H1 (cell line): Measurements from ENCODE around the gene PTDSS2. TPM values are rescaled to one million over a fixed set of nuclear protein-coding genes. Genes with fewer than 3 reads are reported as not detected.

Experiments used
- CTCF ChIA-PET: fragments of 300-600 bp; sonication (Branson Sonifier 250); formaldehyde crosslinking; loops from one replicate; lab custom pipeline; 2021; ENCODE audit not compliant: partially characterized antibody; lab: Charles Lee
- POLR2A ChIA-PET: fragments of 300-600 bp; sonication (Branson Sonifier 250); formaldehyde crosslinking; loops from one replicate; lab custom pipeline; 2021; ENCODE audit warnings: inconsistent platforms; ENCODE audit not compliant: partially characterized antibody; lab: Charles Lee
- DNase-seq, 2 experiments: peaks; one replicate each; pipeline versions ENCODE4 v3.0.0 to v3.0.0-alpha.2; 2010 to 2022; ENCODE audit warnings: low spot score in 2 of 2, low read depth in 1 of 2, mixed read lengths in 1 of 2
- FAIRE-seq: peaks from 2 replicates; lab custom pipeline; 2011; peaks lifted over from hg19 to GRCh38; lab: Jason Lieb, UNC
- H2AFZ ChIP-seq: 2 replicates; pipeline ENCODE4 v1.8.1; 2012; ENCODE audit warnings: low read length, inconsistent platforms
- H2AK5ac ChIP-seq: 2 replicates; pipeline ENCODE4 v1.6.1; 2013; ENCODE audit warnings: low read depth, low read length
- H2BK120ac ChIP-seq: replicated peaks from 2 replicates; pipeline ENCODE3; 2013; ENCODE audit warnings: low read depth, low read length, inconsistent platforms
- H2BK12ac ChIP-seq: 2 replicates; pipeline ENCODE4 v1.6.1; 2013; ENCODE audit warnings: low read depth, low read length
- H2BK15ac ChIP-seq: 2 replicates; pipeline ENCODE4 v1.6.1; 2013; ENCODE audit warnings: low read length
- H2BK20ac ChIP-seq: 2 replicates; pipeline ENCODE4 v1.6.1; 2013; ENCODE audit warnings: low read length
- H2BK5ac ChIP-seq: 2 replicates; pipeline ENCODE4 v1.6.1; 2013; ENCODE audit warnings: low read depth, low read length
- H3K14ac ChIP-seq: 2 replicates; pipeline ENCODE4 v1.6.1; 2013; ENCODE audit warnings: inconsistent platforms; ENCODE audit not compliant: insufficient read length
- H3K18ac ChIP-seq: 2 replicates; pipeline ENCODE4 v1.6.1; 2013; ENCODE audit warnings: low read length; ENCODE audit errors: extremely low read depth
- H3K23ac ChIP-seq: 2 replicates; pipeline ENCODE4 v1.6.1; 2013; ENCODE audit warnings: inconsistent platforms; ENCODE audit not compliant: insufficient read length
- H3K23me2 ChIP-seq: 2 replicates; pipeline ENCODE4 v1.6.1; 2013; ENCODE audit warnings: low read depth, low read length
- H3K27ac ChIP-seq: 2 replicates; pipeline ENCODE4 v1.6.1; 2011; ENCODE audit warnings: low read depth, low read length, inconsistent platforms
- H3K27me3 ChIP-seq, 4 experiments: replicated peaks in 1 of 4; 1 replicate in 1 of 4; 2 replicates in 3 of 4; pipeline versions ENCODE4 v1.6.1 to v1.8.1; 2011 to 2013; ENCODE audit warnings: low read length in 3 of 4, mild to moderate bottlenecking in 3 of 4, inconsistent platforms in 2 of 4, mixed read lengths in 2 of 4, moderate library complexity in 1 of 4; ENCODE audit not compliant: control insufficient read depth in 3 of 4, insufficient read depth in 3 of 4; ENCODE audit errors: extremely low read depth in 1 of 4
- H3K36me3 ChIP-seq, 4 experiments: 2 replicates each; pipeline versions ENCODE4 v1.6.1 to v1.8.1; 2011 to 2013; ENCODE audit warnings: mild to moderate bottlenecking in 4 of 4, low read length in 3 of 4, moderate library complexity in 2 of 4, control low read depth in 1 of 4, inconsistent platforms in 1 of 4; ENCODE audit not compliant: insufficient read depth in 4 of 4, control insufficient read depth in 2 of 4
- H3K4ac ChIP-seq: replicated peaks from 2 replicates; pipeline ENCODE3; 2013; ENCODE audit warnings: low read length, low read depth, mixed read lengths, inconsistent platforms; ENCODE audit not compliant: insufficient read length
- H3K4me1 ChIP-seq, 4 experiments: replicated peaks in 1 of 4; 1 replicate in 1 of 4; 2 replicates in 3 of 4; pipeline versions ENCODE4 v1.6.1 to v1.8.1; 2011 to 2013; ENCODE audit warnings: low read length in 3 of 4, inconsistent platforms in 2 of 4, mixed read lengths in 1 of 4; ENCODE audit not compliant: insufficient read depth in 4 of 4, control insufficient read depth in 3 of 4
- H3K4me2 ChIP-seq, 2 experiments: 2 replicates each; pipeline versions ENCODE4 v1.6.1 to v1.8.1; 2011 to 2013; ENCODE audit warnings: low read depth in 2 of 2, low read length in 2 of 2, control low read depth in 1 of 2, inconsistent platforms in 1 of 2, mild to moderate bottlenecking in 1 of 2; ENCODE audit not compliant: insufficient read depth in 1 of 2
- H3K4me3 ChIP-seq, 4 experiments: fragments of 200-600, 300-600 bp in 1 of 4; sonication (generic), shearing (Covaris generic), sonication (Bioruptor Twin) in 1 of 4; 2 replicates each; pipeline versions ENCODE4 v1.5.1 to v1.8.1; 2011 to 2016; ENCODE audit warnings: low read length in 4 of 4, low read depth in 3 of 4, control low read depth in 2 of 4, inconsistent platforms in 2 of 4, mild to moderate bottlenecking in 2 of 4, mixed read lengths in 1 of 4, moderate library complexity in 1 of 4; ENCODE audit not compliant: insufficient read depth in 2 of 4; ENCODE audit errors: extremely low read depth in 1 of 4
- H3K56ac ChIP-seq: replicated peaks from 2 replicates; pipeline ENCODE3; 2013; ENCODE audit warnings: low read depth, mild to moderate bottlenecking, mixed read lengths, low read length, inconsistent platforms; ENCODE audit not compliant: insufficient read length
- H3K79me1 ChIP-seq: 2 replicates; pipeline ENCODE4 v1.6.1; 2013; ENCODE audit warnings: low read depth, low read length, control low read depth
- H3K79me2 ChIP-seq, 2 experiments: 2 replicates each; pipeline versions ENCODE4 v1.6.1 to v1.8.1; 2012 to 2013; ENCODE audit warnings: low read length in 2 of 2, mild to moderate bottlenecking in 2 of 2, inconsistent platforms in 1 of 2; ENCODE audit not compliant: insufficient read depth in 2 of 2, control insufficient read depth in 1 of 2
- H3K9ac ChIP-seq, 4 experiments: replicated peaks in 1 of 4; 1 replicate in 1 of 4; 2 replicates in 3 of 4; pipeline versions ENCODE4 v1.6.1 to v1.8.1; 2011 to 2013; ENCODE audit warnings: low read depth in 3 of 4, low read length in 3 of 4, control low read depth in 2 of 4, mild to moderate bottlenecking in 2 of 4, moderate library complexity in 2 of 4, inconsistent platforms in 1 of 4; ENCODE audit errors: extremely low read depth in 1 of 4
- H3K9me3 ChIP-seq, 2 experiments: 2 replicates each; pipeline versions ENCODE4 v1.6.1 to v1.8.1; 2012 to 2013; ENCODE audit warnings: mild to moderate bottlenecking in 2 of 2, moderate library complexity in 2 of 2, control low read depth in 1 of 2, inconsistent platforms in 1 of 2, low read depth in 1 of 2, low read length in 1 of 2, mixed read lengths in 1 of 2; ENCODE audit not compliant: insufficient read depth in 2 of 2
- H4K20me1 ChIP-seq, 2 experiments: replicated peaks in 1 of 2; 2 replicates each; pipeline versions ENCODE3 to v1.8.1; 2011 to 2013; ENCODE audit warnings: inconsistent platforms in 2 of 2, low read length in 2 of 2, mild to moderate bottlenecking in 1 of 2; ENCODE audit not compliant: insufficient read depth in 2 of 2, control insufficient read depth in 1 of 2
- H4K5ac ChIP-seq: 2 replicates; pipeline ENCODE4 v1.6.1; 2013; ENCODE audit warnings: low read length, low read depth, mixed read lengths, inconsistent platforms; ENCODE audit not compliant: insufficient read length
- H4K8ac ChIP-seq: 2 replicates; pipeline ENCODE4 v1.8.0; 2013; ENCODE audit warnings: mild to moderate bottlenecking, moderate library complexity, low read length, inconsistent platforms; ENCODE audit not compliant: insufficient read depth; ENCODE audit errors: extremely low read depth
- H4K91ac ChIP-seq: replicated peaks from 2 replicates; pipeline ENCODE3; 2013; ENCODE audit warnings: low read length, mixed read lengths, inconsistent platforms; ENCODE audit not compliant: insufficient read length
- ASH2L ChIP-seq: fragments of 200-600, 300-600 bp; sonication (generic); IDR thresholded peaks from one replicate; pipeline ENCODE4 v1.7.1; 2017; ENCODE audit warnings: low read length
- CTCF ChIP-seq, 3 experiments: IDR thresholded peaks; 1 replicate in 2 of 3; 2 replicates in 1 of 3; pipeline versions ENCODE4 v1.5.1 to v1.6.1; 2011; ENCODE audit warnings: low read length in 3 of 3, mild to moderate bottlenecking in 3 of 3, inconsistent platforms in 2 of 3, low read depth in 1 of 3, moderate library complexity in 1 of 3; ENCODE audit not compliant: insufficient read depth in 1 of 3; ENCODE audit errors: control extremely low read depth in 1 of 3
- JUND ChIP-seq: IDR thresholded peaks from 2 replicates; pipeline ENCODE4 v1.6.1; 2011; ENCODE audit warnings: mild to moderate bottlenecking, improper control_type of control experiment, low read length
- POLR2A ChIP-seq, 2 experiments: IDR thresholded peaks; 1 replicate in 1 of 2; 2 replicates in 1 of 2; pipeline ENCODE4 v1.6.1; 2011; ENCODE audit warnings: low read depth in 2 of 2, low read length in 2 of 2, mild to moderate bottlenecking in 2 of 2; ENCODE audit errors: control extremely low read depth in 1 of 2
- POLR2AphosphoS5 ChIP-seq: IDR thresholded peaks from 2 replicates; pipeline ENCODE4 v1.6.1; 2011; ENCODE audit warnings: low read depth, low read length
- TBP ChIP-seq: IDR thresholded peaks from 2 replicates; pipeline ENCODE4 v1.6.1; 2011; ENCODE audit warnings: low read depth, low read length, improper control_type of control experiment
- USF2 ChIP-seq: IDR thresholded peaks from 2 replicates; pipeline ENCODE4 v1.6.1; 2011; ENCODE audit warnings: low read length, improper control_type of control experiment
- WGBS, 2 experiments: shearing (Covaris generic) in 1 of 2; methylation state at CpG; one replicate each; pipeline versions ENCODE4 v1.1.6 to v1.1.7; 2013 to 2015; ENCODE audit warnings: low lambda C conversion rate in 2 of 2, mixed read lengths in 2 of 2, inconsistent platforms in 1 of 2, low coverage in 1 of 2, missing lambda C conversion rate in 1 of 2; ENCODE audit not compliant: insufficient replicate concordance in 2 of 2, insufficient coverage in 1 of 2, insufficient read length in 1 of 2; ENCODE audit errors: extremely low coverage in 1 of 2, missing lambda C conversion rate in 1 of 2; 5-methylcytosine and 5-hydroxymethylcytosine counted together
- polyA plus RNA-seq, 7 experiments: library from polyadenylated mRNA; depleted of rRNA in 3 of 7; stranded (reverse) in 5 of 7; unstranded in 2 of 7; fragments of >200 nt in 5 of 7; fragments of 200-250 nt in 2 of 7; gene quantifications; 1 replicate in 5 of 7; 2 replicates in 1 of 7; 4 replicates in 1 of 7; pipeline versions ENCODE4 v1.2.1 to v1.2.3, GENCODE V29; 2011 to 2013; ENCODE audit warnings: missing spikeins in 2 of 7, mixed read lengths in 2 of 7
- total RNA-seq: library from RNA; stranded (reverse); fragmentation: NEBNext Ultra II Directional; extraction: Animal tissue kit (Norgen Biotek cat#: 25700); gene quantifications from 2 replicates; pipeline ENCODE4 v1.2.1, GENCODE V29; 2021

PTDSS2 gene
- total and polyA plus RNA-seq, 2 of the 8 experiments (the other 6 are each of a cell fraction or from before 2014, with no cell fraction given), result 48.7 to 68.2 TPM

GRCh38 chr11:536841-537621 lies 87.0 kb downstream of the PTDSS2 start, which contains the start of gene LRRC56:
Gene LRRC56, plus strand, starts transcription at chr11:537527. Its CDS starts 3,158 bp downstream, at chr11:540685.
- Histone ChIP-seq H4K91ac (peak within 1 kb of the TSS; percentile 51), H2BK5ac (peak within 1 kb of the TSS; percentile 71; the same call in 1 of the 2 replicates), H3K23me2 (peaks cover 21% of the 10 kb centered on the region; the same call in 1 of the 2 replicates), H3K18ac (peak within 1 kb of the TSS; percentile 99), H2AFZ (no peak within 1 kb of the TSS), H3K36me3 (peaks cover 0 to 15% (median 6%) of the 10 kb centered on the region in 4 experiments; a peak in 5 of 8 replicates), H2BK12ac (peak within 1 kb of the TSS; percentile 98; the same call in 1 of the 2 replicates), H2BK15ac (peak within 1 kb of the TSS; percentile 61; the same call in 1 of the 2 replicates), H3K27ac (no peak within 1 kb of the TSS), H4K20me1 (peaks cover 7 to 9% of the 10 kb centered on the region in 2 experiments), H3K27me3 (peaks cover 0 to 16% (median 6%) of the 10 kb centered on the region in 4 experiments; a peak in 5 of 7 replicates), H3K4ac (peak within 1 kb of the TSS; percentile 94), H3K9me3 (no peaks in the 10 kb centered on the region), H3K79me2 (no peaks in the 10 kb centered on the region), H3K56ac (no peak within 1 kb of the TSS), H3K4me2 (peak within 1 kb of the TSS; percentile 61 to 82), H3K9ac (no peak within 1 kb of the TSS; a peak in 1 of 7 replicates), H4K5ac (peak within 1 kb of the TSS; percentile 1), H3K23ac (no peak within 1 kb of the TSS), H3K79me1 (no peaks in the 10 kb centered on the region), H2BK120ac (peak within 1 kb of the TSS; percentile 43), H3K4me3 (peak within 1 kb of the TSS; percentile 24 to 81 (median 52)), H2AK5ac (peak within 1 kb of the TSS; percentile 48; the same call in 1 of the 2 replicates), H4K8ac (peak within 1 kb of the TSS; percentile 93), H3K4me1 (peaks cover 0 to 19% (median 10%) of the 10 kb centered on the region in 4 experiments; a peak in 5 of 7 replicates), H3K14ac (no peak within 1 kb of the TSS), H2BK20ac (0 out of 2 replicates have a peak within 1 kb of the TSS, but pooled peaks have one; percentile 18)
- FAIRE-seq (no peak), DNase-seq (peak in 1 of 2 experiments; percentile 88)
- WGBS, 2 experiments, result 6% methylated on average over 60 of the region's 93 CpGs; no CpG with 5 or more reads in 1 of the 2 experiments
- ChIA-PET CTCF (interaction anchor here (1.1 to 1.4 kb wide), 2 partner anchors 10 to 16 kb away, joined by 3 to 4 read pairs; no protein-coding TSS in a partner anchor), POLR2A (interaction anchor here (0.5 to 2.5 kb wide), 11 partner anchors 12 to 276 kb away, joined by 3 to 11 read pairs (median 4); partner anchors contain the start of genes PHRF1, RNH1 and SCT)
- TF ChIP-seq POLR2AphosphoS5, result no peak
- no peak for TF ChIP-seq CTCF (IDR thresholded peaks at IDR 0.05; ENCODE audit: control extremely low read depth in 1 of 3, insufficient read depth in 1 of 3, low read depth in 1 of 3, low read length in 3 of 3)
- no peak for TF ChIP-seq POLR2A (IDR thresholded peaks at IDR 0.05; ENCODE audit: control extremely low read depth in 1 of 2, low read depth in 2 of 2, low read length in 2 of 2)
- no peak; the same call in 1 of the 2 replicates for TF ChIP-seq TBP
- TF ChIP-seq USF2, result peak; percentile 60; the same call in 1 of the 2 replicates
- TF ChIP-seq ASH2L, result peak; percentile 70
- TF ChIP-seq JUND, result no peak
